GM20000 (cell line): ENCODE measurements around the gene CLEC2B.

ENCODE experiments used
- DNase-seq: peaks from one replicate; pipeline ENCODE4 v3.0.0; 2012; ENCODE audit warnings: low spot score
- TF ChIP-seq, protein P1 (sequence below): IDR thresholded peaks from 2 replicates; pipeline ENCODE4 v1.5.1; 2012; ENCODE audit warnings: mild to moderate bottlenecking, control low read depth; ENCODE audit errors: extremely low read depth, missing control alignments

Gene CLEC2B

DNA sequence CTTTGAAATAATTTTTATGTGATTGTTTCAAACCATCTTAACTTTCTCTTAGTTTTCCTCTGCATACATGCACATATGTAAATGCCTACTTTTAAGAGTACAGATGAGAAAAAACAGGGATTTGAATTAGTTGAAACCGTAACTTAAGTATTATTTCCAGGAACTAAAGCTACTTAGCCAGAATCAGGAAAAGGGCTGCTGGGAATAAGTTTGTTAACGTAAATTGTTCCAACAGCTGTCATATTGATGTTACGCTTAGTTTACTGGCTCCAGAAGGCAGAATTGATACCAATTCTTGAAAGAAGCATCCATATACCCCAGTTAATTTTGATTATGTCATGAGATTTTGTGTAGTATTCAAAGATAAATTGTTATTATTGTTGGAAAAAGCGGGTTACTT lies 59.8 kb downstream of the CLEC2B start:
- DNase-seq, result no peak
- TF ChIP-seq, protein P1, sequence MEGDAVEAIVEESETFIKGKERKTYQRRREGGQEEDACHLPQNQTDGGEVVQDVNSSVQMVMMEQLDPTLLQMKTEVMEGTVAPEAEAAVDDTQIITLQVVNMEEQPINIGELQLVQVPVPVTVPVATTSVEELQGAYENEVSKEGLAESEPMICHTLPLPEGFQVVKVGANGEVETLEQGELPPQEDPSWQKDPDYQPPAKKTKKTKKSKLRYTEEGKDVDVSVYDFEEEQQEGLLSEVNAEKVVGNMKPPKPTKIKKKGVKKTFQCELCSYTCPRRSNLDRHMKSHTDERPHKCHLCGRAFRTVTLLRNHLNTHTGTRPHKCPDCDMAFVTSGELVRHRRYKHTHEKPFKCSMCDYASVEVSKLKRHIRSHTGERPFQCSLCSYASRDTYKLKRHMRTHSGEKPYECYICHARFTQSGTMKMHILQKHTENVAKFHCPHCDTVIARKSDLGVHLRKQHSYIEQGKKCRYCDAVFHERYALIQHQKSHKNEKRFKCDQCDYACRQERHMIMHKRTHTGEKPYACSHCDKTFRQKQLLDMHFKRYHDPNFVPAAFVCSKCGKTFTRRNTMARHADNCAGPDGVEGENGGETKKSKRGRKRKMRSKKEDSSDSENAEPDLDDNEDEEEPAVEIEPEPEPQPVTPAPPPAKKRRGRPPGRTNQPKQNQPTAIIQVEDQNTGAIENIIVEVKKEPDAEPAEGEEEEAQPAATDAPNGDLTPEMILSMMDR, result no peak

DNA sequence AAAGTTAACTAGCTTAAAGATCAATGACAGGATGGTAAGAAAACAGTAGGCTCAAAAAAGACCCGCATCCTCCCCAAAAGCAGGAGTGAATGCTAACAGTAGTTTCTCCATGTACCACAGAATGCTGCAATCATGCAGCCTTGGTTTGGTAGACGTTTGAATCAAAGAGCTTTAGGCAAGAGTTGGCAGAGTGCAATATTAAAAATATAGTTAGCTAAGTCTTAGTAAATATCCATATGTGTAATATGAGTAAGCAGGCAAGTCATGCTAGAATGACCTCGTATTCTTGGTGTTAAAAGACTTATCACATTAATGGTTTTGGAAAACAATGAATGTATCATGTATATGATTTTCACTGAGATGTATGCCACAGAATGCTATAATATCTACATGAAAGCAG lies 60.6 kb downstream of the CLEC2B start:
- TF ChIP-seq, protein P1, result no peak
- DNase-seq, result no peak

DNA sequence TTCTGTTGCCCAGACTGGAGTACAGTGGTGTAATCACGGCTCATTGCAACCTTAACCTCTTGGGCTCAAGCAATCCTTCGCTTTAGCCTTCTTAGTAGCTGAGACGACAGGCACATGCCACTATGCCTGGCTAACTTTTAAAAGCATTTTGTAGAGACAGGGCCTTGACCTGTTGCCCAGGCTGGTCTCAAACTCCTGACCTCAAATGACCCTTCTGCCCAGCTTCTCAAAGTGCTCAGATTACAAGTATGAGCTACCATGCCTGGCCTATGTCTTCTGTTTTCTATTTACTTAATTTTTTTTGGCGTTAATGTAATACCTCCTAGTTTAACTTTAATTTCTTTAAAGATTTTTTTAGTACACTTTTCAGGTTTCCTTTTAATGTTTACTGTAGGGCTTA lies 62.4 kb downstream of the CLEC2B start:
- TF ChIP-seq, protein P1, result no peak
- DNase-seq, result no peak

DNA sequence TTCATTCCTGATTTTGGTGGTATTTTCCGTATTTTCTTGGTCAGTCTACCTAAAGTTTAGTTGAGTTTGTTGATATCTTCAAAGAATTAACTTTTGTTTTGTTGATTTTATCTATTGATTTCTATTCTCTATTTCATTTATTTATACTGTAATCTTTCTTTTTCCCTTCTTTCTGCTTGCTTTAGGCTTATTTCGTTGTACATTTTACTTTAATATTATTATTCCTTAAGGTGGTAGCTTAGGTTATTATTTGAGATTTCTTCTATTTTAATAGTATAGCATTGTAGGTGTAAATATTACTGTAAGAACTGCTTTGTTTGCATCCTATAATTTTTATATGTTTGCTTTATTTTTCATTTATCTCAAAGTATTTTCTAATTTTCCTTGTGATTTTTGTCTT lies 63.3 kb downstream of the CLEC2B start:
- TF ChIP-seq, protein P1, result no peak
- DNase-seq, result no peak
